Liver (tissue), 9 donors: Measurements from ENCODE around the gene ILDR1. TPM values are rescaled to one million over a fixed set of nuclear protein-coding genes. Genes with fewer than 3 reads are reported as not detected.

Experiments
- DNase-seq: peaks from one replicate; pipeline ENCODE4 v3.0.0-alpha.2; 2017; ENCODE audit warnings: low spot score
- H3K27ac ChIP-seq, 2 donors: one replicate each; pipeline ENCODE4 v1.7.0; 2013; ENCODE audit warnings: inconsistent platforms in 2 of 2, low read length in 2 of 2, control low read depth in 1 of 2, low read depth in 1 of 2, mild to moderate bottlenecking in 1 of 2
- H3K27me3 ChIP-seq, 4 donors: one replicate each; pipeline versions ENCODE4 v1.6.1 to v1.7.0; 2013; ENCODE audit warnings: low read length in 3 of 4, inconsistent platforms in 1 of 4, mild to moderate bottlenecking in 1 of 4, moderate library complexity in 1 of 4; ENCODE audit not compliant: control insufficient read depth in 4 of 4, insufficient read depth in 4 of 4
- H3K36me3 ChIP-seq, 4 donors: one replicate each; pipeline versions ENCODE4 v1.6.1 to v1.7.0; 2013; ENCODE audit warnings: low read length in 3 of 4, mild to moderate bottlenecking in 3 of 4, low read depth in 1 of 4, moderate library complexity in 1 of 4; ENCODE audit not compliant: control insufficient read depth in 4 of 4, insufficient read depth in 3 of 4
- H3K4me1 ChIP-seq, 4 donors: one replicate each; pipeline versions ENCODE4 v1.6.1 to v1.7.0; 2013; ENCODE audit warnings: low read length in 3 of 4, mild to moderate bottlenecking in 3 of 4, moderate library complexity in 1 of 4; ENCODE audit not compliant: control insufficient read depth in 4 of 4, insufficient read depth in 4 of 4
- H3K4me3 ChIP-seq, 3 donors: one replicate each; pipeline versions ENCODE4 v1.6.1 to v1.7.0; 2013; ENCODE audit warnings: low read length in 3 of 3, control low read depth in 1 of 3, low read depth in 1 of 3, mild to moderate bottlenecking in 1 of 3
- H3K9ac ChIP-seq, 2 donors: one replicate each; pipeline ENCODE4 v1.7.0; 2013; ENCODE audit warnings: low read length in 2 of 2, mild to moderate bottlenecking in 2 of 2, moderate library complexity in 2 of 2, control low read depth in 1 of 2, low read depth in 1 of 2
- H3K9me3 ChIP-seq, 4 donors: one replicate each; pipeline versions ENCODE4 v1.6.1 to v1.7.0; 2013; ENCODE audit warnings: low read length in 3 of 4; ENCODE audit not compliant: control insufficient read depth in 4 of 4
- FOXA2 ChIP-seq: IDR thresholded peaks from 2 replicates; pipeline ENCODE4 v1.6.1; 2016; ENCODE audit warnings: antibody characterized with exemption
- GABPA ChIP-seq, 2 donors: IDR thresholded peaks in 1 of 2; conservative IDR thresholded peaks in 1 of 2; 2 replicates each; pipeline ENCODE4 v1.6.1; 2016; ENCODE audit warnings: antibody characterized with exemption in 2 of 2, mild to moderate bottlenecking in 1 of 2, moderate library complexity in 1 of 2
- JUND ChIP-seq, 2 donors: IDR thresholded peaks; 2 replicates each; pipeline ENCODE4 v1.6.1; 2016; ENCODE audit warnings: antibody characterized with exemption in 2 of 2
- NR2F2 ChIP-seq: IDR thresholded peaks from 2 replicates; pipeline ENCODE4 v1.6.1; 2016; ENCODE audit warnings: antibody characterized with exemption
- RXRA ChIP-seq, 2 donors: IDR thresholded peaks; 2 replicates each; pipeline ENCODE4 v1.6.1; 2017 to 2018; ENCODE audit warnings: antibody characterized with exemption in 2 of 2, mild to moderate bottlenecking in 1 of 2
- SP1 ChIP-seq: IDR thresholded peaks from 2 replicates; pipeline ENCODE4 v1.6.1; 2018; ENCODE audit warnings: antibody characterized with exemption, mild to moderate bottlenecking
- TAF1 ChIP-seq: conservative IDR thresholded peaks from 2 replicates; pipeline ENCODE4 v1.6.1; 2016; ENCODE audit warnings: antibody characterized with exemption, mild to moderate bottlenecking
- WGBS: extraction: QIAGEN DNeasy Blood & Tissue Kit; methylation state at CpG from one replicate; pipeline ENCODE4 v1.1.7; 2013; 5-methylcytosine and 5-hydroxymethylcytosine counted together
- polyA plus RNA-seq, 2 donors: library from polyadenylated mRNA; stranded (reverse) in 1 of 2; unstranded in 1 of 2; fragments of 200-250 nt in 1 of 2; fragments of >200 nt in 1 of 2; fragmentation: Nextera tagmentation in 1 of 2; extraction: Ambion mirVana in 1 of 2; gene quantifications; one replicate each; pipeline versions ENCODE4 v1.2.1 to v1.2.3, GENCODE V29; 2013 to 2015
- total RNA-seq, 2 donors: library from RNA; depleted of rRNA; stranded (reverse); fragments of >200 nt; gene quantifications; one replicate each; pipeline ENCODE4 v1.2.3, GENCODE V29; 2014
- TF ChIP-seq, protein P1 (sequence below): IDR thresholded peaks from 2 replicates; pipeline ENCODE4 v1.6.1; 2016; ENCODE audit warnings: antibody characterized with exemption
- TF ChIP-seq, protein P2 (sequence below): IDR thresholded peaks from 2 replicates; pipeline ENCODE4 v1.6.1; 2016; ENCODE audit warnings: antibody characterized with exemption, mild to moderate bottlenecking
- TF ChIP-seq, protein P3 (sequence below): fragments of 150-350 bp; IDR thresholded peaks from 2 replicates; pipeline ENCODE4 v1.5.1; 2017; ENCODE audit warnings: improper control_type of control experiment, low read depth, low read length; ENCODE audit not compliant: missing input control
- TF ChIP-seq, protein P4 (sequence below): IDR thresholded peaks from 2 replicates; pipeline ENCODE4 v1.6.1; 2016; ENCODE audit warnings: antibody characterized with exemption
- donor health status: healthy.
- donor health status: healthy.
- donor health status: healthy.
- donor health status: healthy.
- donor health status: healthy.

ILDR1 gene
- total and polyA plus RNA-seq, 4 donors: 0.07 to 1.7 (median 0.19) TPM

DNA sequence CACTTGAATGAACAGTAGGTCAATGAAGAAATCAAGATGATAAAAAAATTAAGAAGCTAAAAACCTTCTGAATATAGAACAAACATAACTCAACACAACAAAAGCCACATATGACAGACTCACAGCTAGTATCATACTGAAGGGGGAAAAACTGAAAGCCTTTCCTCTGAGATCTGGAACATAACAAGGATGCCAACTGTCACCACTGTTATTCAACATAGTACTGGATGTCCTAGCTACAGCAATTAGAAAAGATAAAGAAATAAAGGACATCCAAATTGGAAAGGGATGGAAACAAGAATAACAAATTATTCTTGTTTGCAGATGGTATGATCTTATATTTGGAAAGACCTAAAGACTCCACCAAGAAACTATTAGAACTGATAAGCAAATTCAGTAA lies 60.8 kb downstream of the ILDR1 start:
- DNase-seq: no peak
- no peaks in the 10 kb centered on the region for H3K4me1 ChIP-seq
- H3K4me3 ChIP-seq: no peak overlapping the region
- H3K9me3 ChIP-seq: peaks cover 0 to 8% (median 0%) of the 10 kb centered on the region in 4 donors
- no peak for TF ChIP-seq RXRA (IDR thresholded peaks at IDR 0.05)
- TF ChIP-seq NR2F2: no peak
- no peak for TF ChIP-seq TAF1
- TF ChIP-seq, protein P1, sequence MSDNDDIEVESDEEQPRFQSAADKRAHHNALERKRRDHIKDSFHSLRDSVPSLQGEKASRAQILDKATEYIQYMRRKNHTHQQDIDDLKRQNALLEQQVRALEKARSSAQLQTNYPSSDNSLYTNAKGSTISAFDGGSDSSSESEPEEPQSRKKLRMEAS: no peak
- no peaks in the 10 kb centered on the region for H3K27me3 ChIP-seq
- no peaks in the 10 kb centered on the region for H3K36me3 ChIP-seq
- no peak overlapping the region for H3K27ac ChIP-seq
- no peak overlapping the region for H3K9ac ChIP-seq

DNA sequence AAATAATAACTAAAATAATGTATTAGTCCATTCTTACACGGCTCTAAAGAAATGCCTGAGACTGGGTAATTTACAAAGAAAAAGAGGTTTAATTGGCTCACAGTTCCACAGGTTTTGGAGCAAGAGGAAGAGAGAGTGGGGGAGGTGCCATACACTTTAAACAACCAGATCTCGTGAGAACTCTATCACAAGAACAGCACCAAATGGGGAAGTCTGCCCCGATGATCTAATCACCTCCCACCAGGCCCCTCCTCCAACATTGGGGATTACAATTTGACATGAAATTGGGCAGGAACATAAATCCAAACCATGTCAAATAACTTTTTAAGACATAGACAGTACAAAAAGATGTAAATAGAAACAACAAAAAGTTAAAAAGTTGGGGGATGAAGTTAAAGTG lies 63.2 kb downstream of the ILDR1 start:
- WGBS: 71% methylated on average over 3 of the region's 3 CpGs
- peaks cover 0 to 8% (median 0%) of the 10 kb centered on the region in 4 donors for H3K9me3 ChIP-seq
- no peaks in the 10 kb centered on the region for H3K36me3 ChIP-seq
- no peak overlapping the region for H3K9ac ChIP-seq
- H3K4me3 ChIP-seq: no peak overlapping the region
- no peak for DNase-seq
- H3K27ac ChIP-seq: no peak overlapping the region
- TF ChIP-seq, protein P1: no peak
- TF ChIP-seq GABPA (IDR thresholded peaks at IDR 0.05 in 1 of 2, conservative IDR thresholded peaks at IDR 0.05 in 1 of 2) (no peak), TAF1 (no peak), JUND (IDR thresholded peaks at IDR 0.05) (no peak), FOXA2 (no peak), SP1 (no peak)
- TF ChIP-seq, protein P2, sequence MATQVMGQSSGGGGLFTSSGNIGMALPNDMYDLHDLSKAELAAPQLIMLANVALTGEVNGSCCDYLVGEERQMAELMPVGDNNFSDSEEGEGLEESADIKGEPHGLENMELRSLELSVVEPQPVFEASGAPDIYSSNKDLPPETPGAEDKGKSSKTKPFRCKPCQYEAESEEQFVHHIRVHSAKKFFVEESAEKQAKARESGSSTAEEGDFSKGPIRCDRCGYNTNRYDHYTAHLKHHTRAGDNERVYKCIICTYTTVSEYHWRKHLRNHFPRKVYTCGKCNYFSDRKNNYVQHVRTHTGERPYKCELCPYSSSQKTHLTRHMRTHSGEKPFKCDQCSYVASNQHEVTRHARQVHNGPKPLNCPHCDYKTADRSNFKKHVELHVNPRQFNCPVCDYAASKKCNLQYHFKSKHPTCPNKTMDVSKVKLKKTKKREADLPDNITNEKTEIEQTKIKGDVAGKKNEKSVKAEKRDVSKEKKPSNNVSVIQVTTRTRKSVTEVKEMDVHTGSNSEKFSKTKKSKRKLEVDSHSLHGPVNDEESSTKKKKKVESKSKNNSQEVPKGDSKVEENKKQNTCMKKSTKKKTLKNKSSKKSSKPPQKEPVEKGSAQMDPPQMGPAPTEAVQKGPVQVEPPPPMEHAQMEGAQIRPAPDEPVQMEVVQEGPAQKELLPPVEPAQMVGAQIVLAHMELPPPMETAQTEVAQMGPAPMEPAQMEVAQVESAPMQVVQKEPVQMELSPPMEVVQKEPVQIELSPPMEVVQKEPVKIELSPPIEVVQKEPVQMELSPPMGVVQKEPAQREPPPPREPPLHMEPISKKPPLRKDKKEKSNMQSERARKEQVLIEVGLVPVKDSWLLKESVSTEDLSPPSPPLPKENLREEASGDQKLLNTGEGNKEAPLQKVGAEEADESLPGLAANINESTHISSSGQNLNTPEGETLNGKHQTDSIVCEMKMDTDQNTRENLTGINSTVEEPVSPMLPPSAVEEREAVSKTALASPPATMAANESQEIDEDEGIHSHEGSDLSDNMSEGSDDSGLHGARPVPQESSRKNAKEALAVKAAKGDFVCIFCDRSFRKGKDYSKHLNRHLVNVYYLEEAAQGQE: no peak
- TF ChIP-seq, protein P3, sequence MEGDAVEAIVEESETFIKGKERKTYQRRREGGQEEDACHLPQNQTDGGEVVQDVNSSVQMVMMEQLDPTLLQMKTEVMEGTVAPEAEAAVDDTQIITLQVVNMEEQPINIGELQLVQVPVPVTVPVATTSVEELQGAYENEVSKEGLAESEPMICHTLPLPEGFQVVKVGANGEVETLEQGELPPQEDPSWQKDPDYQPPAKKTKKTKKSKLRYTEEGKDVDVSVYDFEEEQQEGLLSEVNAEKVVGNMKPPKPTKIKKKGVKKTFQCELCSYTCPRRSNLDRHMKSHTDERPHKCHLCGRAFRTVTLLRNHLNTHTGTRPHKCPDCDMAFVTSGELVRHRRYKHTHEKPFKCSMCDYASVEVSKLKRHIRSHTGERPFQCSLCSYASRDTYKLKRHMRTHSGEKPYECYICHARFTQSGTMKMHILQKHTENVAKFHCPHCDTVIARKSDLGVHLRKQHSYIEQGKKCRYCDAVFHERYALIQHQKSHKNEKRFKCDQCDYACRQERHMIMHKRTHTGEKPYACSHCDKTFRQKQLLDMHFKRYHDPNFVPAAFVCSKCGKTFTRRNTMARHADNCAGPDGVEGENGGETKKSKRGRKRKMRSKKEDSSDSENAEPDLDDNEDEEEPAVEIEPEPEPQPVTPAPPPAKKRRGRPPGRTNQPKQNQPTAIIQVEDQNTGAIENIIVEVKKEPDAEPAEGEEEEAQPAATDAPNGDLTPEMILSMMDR: no peak
- TF ChIP-seq, protein P4, sequence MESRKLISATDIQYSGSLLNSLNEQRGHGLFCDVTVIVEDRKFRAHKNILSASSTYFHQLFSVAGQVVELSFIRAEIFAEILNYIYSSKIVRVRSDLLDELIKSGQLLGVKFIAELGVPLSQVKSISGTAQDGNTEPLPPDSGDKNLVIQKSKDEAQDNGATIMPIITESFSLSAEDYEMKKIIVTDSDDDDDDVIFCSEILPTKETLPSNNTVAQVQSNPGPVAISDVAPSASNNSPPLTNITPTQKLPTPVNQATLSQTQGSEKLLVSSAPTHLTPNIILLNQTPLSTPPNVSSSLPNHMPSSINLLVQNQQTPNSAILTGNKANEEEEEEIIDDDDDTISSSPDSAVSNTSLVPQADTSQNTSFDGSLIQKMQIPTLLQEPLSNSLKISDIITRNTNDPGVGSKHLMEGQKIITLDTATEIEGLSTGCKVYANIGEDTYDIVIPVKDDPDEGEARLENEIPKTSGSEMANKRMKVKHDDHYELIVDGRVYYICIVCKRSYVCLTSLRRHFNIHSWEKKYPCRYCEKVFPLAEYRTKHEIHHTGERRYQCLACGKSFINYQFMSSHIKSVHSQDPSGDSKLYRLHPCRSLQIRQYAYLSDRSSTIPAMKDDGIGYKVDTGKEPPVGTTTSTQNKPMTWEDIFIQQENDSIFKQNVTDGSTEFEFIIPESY: no peak
- no peaks in the 10 kb centered on the region for H3K4me1 ChIP-seq
- H3K27me3 ChIP-seq: no peaks in the 10 kb centered on the region
